HPDE6-E6E7 (cell line): ENCODE results near the gene FGGY.
"Not testable (repeated sequence)": the region's sequence is repeated elsewhere in the genome, so short reads cannot be mapped to it uniquely, and the experiment has no call there.

Experiments
- DNase-seq: peaks from one replicate; pipeline ENCODE4 v3.0.0; 2011; ENCODE audit warnings: missing footprints; ENCODE audit errors: extremely low spot score

FGGY gene

GRCh38 chr1:59638231-59638711 is 341.4 kb downstream of the FGGY start:
- no peak for DNase-seq

DNA sequence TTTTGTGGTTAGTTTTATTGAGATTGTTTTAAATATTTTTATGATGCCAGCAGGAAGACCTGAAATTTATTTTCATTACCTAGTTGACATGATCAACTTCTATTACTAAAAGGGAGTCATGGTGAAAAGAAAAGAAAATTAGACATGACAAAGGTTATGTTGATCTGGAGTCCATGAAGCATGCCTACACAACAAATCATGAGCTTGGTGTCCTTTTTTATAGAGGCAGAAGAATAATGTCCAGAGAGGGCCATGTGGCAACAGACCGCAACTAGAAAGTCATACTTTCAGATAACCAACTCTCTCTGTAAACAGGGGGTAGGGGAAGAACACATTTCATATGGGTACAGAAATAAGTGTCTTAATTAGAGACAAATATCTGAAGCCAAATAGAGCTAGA is 342.4 kb downstream of the FGGY start:
- DNase-seq, result no peak

GRCh38 chr1:59640851-59641250 is 344.0 kb downstream of the FGGY start:
- DNase-seq, result no peak

GRCh38 chr1:59641836-59642235 is 344.9 kb downstream of the FGGY start:
- DNase-seq, result no peak

- DNase-seq, result no peak
Measured at GRCh38 chr1:59643526-59643925, 346.6 kb downstream of the FGGY start.

GRCh38 chr1:59645893-59646292 is 349.0 kb downstream of the FGGY start:
- no peak for DNase-seq

- DNase-seq, result not testable (repeated sequence)
Measured at GRCh38 chr1:59653142-59653958, 356.5 kb downstream of the FGGY start.

- no peak for DNase-seq
Measured at GRCh38 chr1:59653968-59654367, 357.1 kb downstream of the FGGY start.

- no peak for DNase-seq
Measured at GRCh38 chr1:59657873-59658465, 361.1 kb downstream of the FGGY start.

GRCh38 chr1:59664166-59664565 is 367.3 kb downstream of the FGGY start:
- DNase-seq, result no peak

DNA sequence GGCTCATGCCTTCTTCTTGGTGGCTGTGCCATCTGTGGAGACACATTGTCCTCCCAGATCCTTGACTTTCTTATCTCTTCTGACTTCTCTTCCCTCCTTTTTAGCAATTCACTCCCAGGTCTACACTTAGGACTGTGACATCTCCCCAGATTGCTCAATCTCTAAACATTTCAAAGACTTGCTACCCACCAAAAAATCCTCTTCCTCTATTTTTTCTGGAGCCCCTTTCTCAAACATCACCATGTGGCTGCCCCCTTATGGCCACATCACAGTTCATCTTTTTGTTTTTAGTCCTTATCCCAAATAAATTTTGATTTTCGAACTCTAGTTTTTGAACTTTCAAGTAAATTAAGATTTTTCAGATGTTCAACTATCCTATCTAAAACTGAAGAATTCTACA is 369.2 kb downstream of the FGGY start:
- no peak for DNase-seq

DNA sequence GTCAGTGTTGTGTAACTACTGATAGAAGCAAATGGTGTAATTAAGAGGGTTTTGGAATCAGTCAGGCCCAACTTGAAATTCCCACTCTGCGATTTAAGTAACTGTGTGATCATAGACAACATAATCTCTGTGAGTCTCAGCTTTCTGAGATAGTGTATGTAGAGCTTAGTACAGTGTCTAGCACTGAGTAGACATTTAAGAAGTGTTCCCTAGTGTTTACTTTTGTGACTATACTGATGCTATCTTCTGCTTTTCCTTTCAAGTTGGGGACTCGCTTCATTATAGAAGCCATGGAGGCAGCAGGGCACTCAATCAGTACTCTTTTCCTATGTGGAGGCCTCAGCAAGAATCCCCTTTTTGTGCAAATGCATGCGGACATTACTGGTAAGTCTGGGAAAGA is 370.1 kb downstream of the FGGY start:
- DNase-seq, result no peak

DNA sequence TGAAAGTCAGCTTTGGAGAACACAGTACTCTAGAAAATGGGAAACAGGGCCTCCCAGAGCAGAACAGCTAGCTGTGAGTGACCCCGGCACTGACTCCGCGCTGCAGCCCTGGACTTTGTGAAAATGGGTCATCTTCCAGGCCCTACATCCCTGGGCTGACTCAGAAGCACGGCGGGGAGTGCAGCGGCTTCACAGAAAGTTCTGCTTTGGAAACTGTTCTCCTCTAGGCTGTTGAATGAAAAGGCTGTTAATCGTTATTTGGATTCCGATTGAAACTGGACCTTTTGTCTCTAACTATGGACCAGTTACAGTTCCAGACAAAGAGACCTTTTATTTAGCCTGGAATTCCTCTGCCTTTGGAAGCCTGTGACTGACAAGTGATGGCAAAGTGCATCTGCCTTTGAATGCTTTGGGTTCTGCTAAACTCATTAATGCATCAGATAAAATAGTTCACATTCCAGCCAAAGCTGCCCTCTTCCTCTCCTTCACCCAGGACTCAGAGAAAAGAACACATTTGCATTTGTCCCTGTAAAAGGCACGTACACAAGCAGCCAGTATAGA is 372.9 kb downstream of the FGGY start:
- no peak for DNase-seq

GRCh38 chr1:59670662-59671061 is 373.8 kb downstream of the FGGY start:
- no peak for DNase-seq

GRCh38 chr1:59671066-59671952 is 374.4 kb downstream of the FGGY start:
- no peak for DNase-seq

- DNase-seq, result no peak
Measured at GRCh38 chr1:59671953-59672305, 375.0 kb downstream of the FGGY start.

- DNase-seq, result peak; percentile 77
Measured at GRCh38 chr1:59672851-59673572, 376.1 kb downstream of the FGGY start.

DNA sequence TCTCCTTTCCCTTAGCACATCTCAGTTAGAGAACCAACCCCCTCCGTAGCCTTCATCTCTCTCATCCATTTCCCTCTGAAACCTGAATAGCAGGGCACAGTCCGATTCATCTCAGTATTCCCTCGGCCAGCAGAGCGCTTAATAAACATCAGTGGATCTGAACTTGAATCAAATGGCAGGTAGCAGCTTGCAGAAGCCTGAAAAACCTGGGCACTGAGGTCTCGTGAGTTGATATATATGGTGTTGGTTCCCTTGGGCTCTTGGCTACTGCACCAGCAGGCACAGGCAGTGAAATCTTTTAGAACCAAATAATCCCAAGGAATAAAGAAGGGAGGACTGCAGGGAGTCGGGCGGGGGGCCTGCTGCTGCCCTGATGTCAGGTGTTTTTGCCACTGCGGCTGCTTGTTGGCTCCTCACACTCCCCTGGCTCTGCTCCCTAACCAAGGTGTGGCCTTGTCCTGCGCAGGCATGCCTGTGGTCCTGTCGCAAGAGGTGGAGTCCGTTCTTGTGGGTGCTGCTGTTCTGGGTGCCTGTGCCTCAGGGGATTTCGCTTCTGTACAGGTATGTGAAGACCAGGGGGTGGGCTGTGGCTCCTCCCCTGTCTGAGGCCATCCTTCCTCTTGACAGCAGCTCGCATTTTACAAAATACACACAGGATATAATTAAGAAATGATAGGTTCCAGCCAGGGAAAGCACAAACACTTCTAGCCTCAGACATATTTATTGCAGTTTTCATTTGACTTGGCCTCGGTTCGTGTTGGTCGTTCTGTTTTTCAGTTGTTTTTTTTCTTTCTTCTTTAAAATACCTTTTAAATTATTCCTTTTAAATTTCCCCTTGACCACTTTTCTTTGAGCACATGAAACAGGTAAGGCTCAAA is 376.9 kb downstream of the FGGY start:
- DNase-seq, result peak; percentile 89

DNA sequence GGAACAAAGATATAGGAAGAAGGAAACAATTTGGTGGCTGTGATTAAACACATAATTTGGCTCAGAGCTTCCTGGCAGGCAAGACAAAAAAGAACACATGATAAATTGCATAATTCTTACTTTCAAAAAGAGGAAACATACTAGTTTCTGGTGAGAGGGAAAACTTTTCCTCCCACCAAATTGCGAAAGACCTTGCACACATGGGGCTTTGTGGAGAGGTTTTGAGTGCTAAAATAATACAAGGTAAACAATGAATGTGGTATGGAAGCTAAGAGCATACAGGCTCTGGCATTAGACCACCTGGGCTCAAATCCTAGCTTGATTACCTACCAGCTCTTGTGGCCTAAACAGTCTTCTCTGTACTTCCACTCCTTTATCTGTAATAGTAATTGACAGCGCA is 377.7 kb downstream of the FGGY start:
- no peak for DNase-seq

DNA sequence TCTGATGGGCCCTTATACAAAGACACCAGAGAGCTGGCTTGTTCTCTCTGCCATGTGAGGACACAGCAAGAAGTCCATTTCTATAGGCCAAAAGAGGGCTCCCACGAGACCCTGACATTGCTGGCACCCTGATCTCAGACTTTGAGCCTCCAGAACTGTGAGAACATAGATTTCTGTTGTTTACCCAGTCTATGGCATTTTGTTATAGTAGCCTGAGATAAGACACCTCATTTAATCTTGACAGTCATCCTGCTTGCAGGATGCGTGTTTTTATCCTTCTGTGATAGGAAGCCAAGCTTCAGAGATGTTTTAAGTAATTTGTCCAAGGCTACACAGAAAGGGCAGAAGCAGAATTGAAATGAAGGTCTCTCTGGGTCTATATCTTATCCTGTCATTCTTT is 379.0 kb downstream of the FGGY start:
- no peak for DNase-seq
